ENCODE measurements around the gene KRTAP1-4.
"Not testable (repeated sequence)": the region's sequence is repeated elsewhere in the genome, so short reads cannot be mapped to it uniquely, and the experiment has no call there.

DNA sequence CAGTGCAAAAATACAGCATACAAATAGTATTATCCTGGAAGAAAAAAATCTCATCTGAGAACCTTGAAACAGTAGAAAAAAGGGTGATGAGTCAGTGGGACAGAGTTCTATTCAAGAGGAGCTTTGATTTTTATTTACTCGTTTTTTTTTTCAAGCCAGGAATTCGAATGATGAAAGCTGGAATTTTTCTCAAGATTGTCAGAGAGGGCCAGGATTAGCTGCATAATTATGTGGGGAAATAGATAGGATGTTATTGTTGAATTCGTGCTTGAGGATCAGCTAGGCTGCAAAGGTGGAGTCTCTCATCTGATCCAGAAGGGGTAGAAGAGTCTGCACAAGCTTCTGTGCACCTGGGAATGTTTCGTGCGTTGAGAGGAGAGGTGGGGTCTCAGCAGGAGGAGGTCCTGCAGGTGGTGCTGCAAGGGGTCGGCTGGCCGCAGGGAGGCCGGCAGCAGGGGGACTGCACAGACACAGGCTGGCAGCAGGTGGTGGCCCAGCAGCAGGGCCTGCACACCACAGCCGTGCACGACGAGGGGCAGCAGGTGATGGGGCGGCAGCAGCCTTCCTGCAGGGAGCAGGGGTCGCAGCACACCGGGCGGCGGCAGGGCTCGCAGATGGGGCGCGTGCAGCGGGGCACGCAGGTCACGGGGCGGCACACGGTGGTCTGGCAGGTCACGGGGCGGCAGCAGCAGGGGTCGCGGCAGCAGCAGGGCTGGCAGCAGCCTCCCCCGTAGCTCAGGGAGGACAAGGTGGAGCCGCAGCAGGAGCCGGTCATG lies 29.5 kb upstream of the KRTAP1-4 start:
- TF ChIP-seq, protein P1, sequence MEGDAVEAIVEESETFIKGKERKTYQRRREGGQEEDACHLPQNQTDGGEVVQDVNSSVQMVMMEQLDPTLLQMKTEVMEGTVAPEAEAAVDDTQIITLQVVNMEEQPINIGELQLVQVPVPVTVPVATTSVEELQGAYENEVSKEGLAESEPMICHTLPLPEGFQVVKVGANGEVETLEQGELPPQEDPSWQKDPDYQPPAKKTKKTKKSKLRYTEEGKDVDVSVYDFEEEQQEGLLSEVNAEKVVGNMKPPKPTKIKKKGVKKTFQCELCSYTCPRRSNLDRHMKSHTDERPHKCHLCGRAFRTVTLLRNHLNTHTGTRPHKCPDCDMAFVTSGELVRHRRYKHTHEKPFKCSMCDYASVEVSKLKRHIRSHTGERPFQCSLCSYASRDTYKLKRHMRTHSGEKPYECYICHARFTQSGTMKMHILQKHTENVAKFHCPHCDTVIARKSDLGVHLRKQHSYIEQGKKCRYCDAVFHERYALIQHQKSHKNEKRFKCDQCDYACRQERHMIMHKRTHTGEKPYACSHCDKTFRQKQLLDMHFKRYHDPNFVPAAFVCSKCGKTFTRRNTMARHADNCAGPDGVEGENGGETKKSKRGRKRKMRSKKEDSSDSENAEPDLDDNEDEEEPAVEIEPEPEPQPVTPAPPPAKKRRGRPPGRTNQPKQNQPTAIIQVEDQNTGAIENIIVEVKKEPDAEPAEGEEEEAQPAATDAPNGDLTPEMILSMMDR (conservative IDR thresholded peaks at IDR 0.05), result not testable (repeated sequence)
- TF ChIP-seq EZH2 (IDR thresholded peaks at IDR 0.05; ENCODE audit: low read depth), result not testable (repeated sequence)
